B cell (primary cell): ENCODE data around the gene RBM26.

Experiments used
- CTCF ChIP-seq: fragments of 200-600 bp; IDR thresholded peaks from one replicate; pipeline ENCODE4 v1.8.0; 2022; ENCODE audit warnings: antibody characterized with exemption, mild to moderate bottlenecking
- EZH2 ChIP-seq: IDR thresholded peaks from 2 replicates; pipeline ENCODE4 v1.6.1; 2012; ENCODE audit warnings: borderline replicate concordance, low read depth, mild to moderate bottlenecking, moderate library complexity, low read length; ENCODE audit not compliant: insufficient read depth, poor library complexity, severe bottlenecking

- TF ChIP-seq CTCF: no peak
- TF ChIP-seq EZH2: no peak
Measured at GRCh38 chr13:79336966-79337365, 69.1 kb downstream of the RBM26 start.
